K562 (cell line): ENCODE data around the gene ROBO3.

Experiments used
- CTCF ChIP-seq, 3 experiments: IDR thresholded peaks in 2 of 3; conservative IDR thresholded peaks in 1 of 3; 2 replicates each; pipeline ENCODE4 v1.5.1; 2011 to 2012; ENCODE audit warnings: low read length in 3 of 3, mild to moderate bottlenecking in 3 of 3, control low read depth in 2 of 3, improper control_type of control experiment in 1 of 3, inconsistent platforms in 1 of 3, low read depth in 1 of 3, mixed read lengths in 1 of 3, moderate library complexity in 1 of 3; ENCODE audit not compliant: insufficient read depth in 2 of 3
- DMBX1 ChIP-seq: fragments of 250-450 bp; sonication (Bioruptor Pico); IDR thresholded peaks from 2 replicates; pipeline ENCODE4 v1.8.0; 2022; ENCODE audit warnings: inconsistent platforms, mild to moderate bottlenecking, moderate library complexity, borderline replicate concordance
- FOS ChIP-seq: IDR thresholded peaks from 3 replicates; pipeline ENCODE4 v1.6.1; 2011; ENCODE audit not compliant: insufficient read length; ENCODE audit errors: extremely low read depth
- HMG20A ChIP-seq: fragments of 450-650 bp; formaldehyde crosslinking; conservative IDR thresholded peaks from 2 replicates; pipeline ENCODE4 v1.4.0; 2020; ENCODE audit warnings: mild to moderate bottlenecking, mixed read lengths
- ILK ChIP-seq: fragments of 450-650 bp; IDR thresholded peaks from 2 replicates; pipeline ENCODE4 v1.6.1; 2016; ENCODE audit warnings: missing genetic modification characterization, low read depth, mild to moderate bottlenecking, missing compliant biosample characterization, moderate library complexity, borderline replicate concordance
- KDM5B ChIP-seq: fragments of 200-600 bp; sonication (generic); IDR thresholded peaks from 2 replicates; pipeline ENCODE4 v1.6.1; 2012; ENCODE audit warnings: low read depth, mild to moderate bottlenecking, moderate library complexity, low read length, control low read depth, inconsistent platforms; ENCODE audit not compliant: insufficient replicate concordance
- MTA3 ChIP-seq: fragments of 450-650 bp; formaldehyde crosslinking; IDR thresholded peaks from 2 replicates; pipeline ENCODE4 v1.6.1; 2017; ENCODE audit warnings: mild to moderate bottlenecking, borderline replicate concordance
- NKRF ChIP-seq: fragments of 450-650 bp; IDR thresholded peaks from 2 replicates; pipeline ENCODE4 v1.6.1; 2016; ENCODE audit warnings: borderline replicate concordance
- NRF1 ChIP-seq, 2 experiments: fragments of 450-650 bp; IDR thresholded peaks in 1 of 2; conservative IDR thresholded peaks in 1 of 2; 2 replicates each; pipeline ENCODE4 v1.6.1; 2014; ENCODE audit warnings: mild to moderate bottlenecking in 2 of 2
- POLR2A ChIP-seq: fragments of 450-650 bp; conservative IDR thresholded peaks from 2 replicates; pipeline ENCODE4 v1.6.1; 2016
- PRDM10 ChIP-seq: fragments of 450-650 bp; IDR thresholded peaks from 2 replicates; pipeline ENCODE4 v1.6.1; 2018; ENCODE audit not compliant: partially characterized antibody
- TCF3 ChIP-seq: sonication (generic); formaldehyde crosslinking; IDR thresholded peaks from 2 replicates; pipeline ENCODE4 v1.4.0; 2020; ENCODE audit warnings: mild to moderate bottlenecking, missing genetic modification reagents
- YY1 ChIP-seq, 3 experiments: IDR thresholded peaks; 2 replicates each; pipeline ENCODE4 v1.6.1; 2011; ENCODE audit warnings: low read length in 2 of 3, mild to moderate bottlenecking in 2 of 3, moderate library complexity in 2 of 3, borderline replicate concordance in 1 of 3, control low read depth in 1 of 3, low read depth in 1 of 3; ENCODE audit not compliant: insufficient read depth in 3 of 3, insufficient replicate concordance in 2 of 3, control insufficient read depth in 1 of 3, insufficient read length in 1 of 3; ENCODE audit errors: extremely low read depth in 1 of 3
- ZNF780A ChIP-seq: fragments of 250-450 bp; sonication (Bioruptor Pico); IDR thresholded peaks from 2 replicates; pipeline ENCODE4 v1.5.0; 2021; ENCODE audit warnings: mild to moderate bottlenecking

GRCh38 chr11:124839128-124839971, 25.9 kb upstream of the ROBO3 start:
- no peak for TF ChIP-seq NKRF
- TF ChIP-seq TCF3 (CRISPR knock-in tag): no peak
- TF ChIP-seq ILK (tag): no peak
- TF ChIP-seq PRDM10: no peak
- TF ChIP-seq MTA3: no peak
- TF ChIP-seq CTCF (IDR thresholded peaks at IDR 0.05 in 2 of 3, conservative IDR thresholded peaks at IDR 0.05 in 1 of 3; ENCODE audit: insufficient read depth in 2 of 3, low read depth in 1 of 3, low read length in 3 of 3): no peak
- TF ChIP-seq YY1 (IDR thresholded peaks at IDR 0.05; ENCODE audit: borderline replicate concordance in 1 of 3, control insufficient read depth in 1 of 3, extremely low read depth in 1 of 3, insufficient read depth in 3 of 3, insufficient read length in 1 of 3, insufficient replicate concordance in 2 of 3, low read depth in 1 of 3, low read length in 2 of 3): no peak
- no peak for TF ChIP-seq ZNF780A (CRISPR knock-in tag)
- TF ChIP-seq FOS: no peak
- TF ChIP-seq KDM5B: no peak
- no peak for TF ChIP-seq HMG20A (CRISPR knock-in tag)
- TF ChIP-seq NRF1 (conservative IDR thresholded peaks at IDR 0.05 in 1 of 2, IDR thresholded peaks at IDR 0.05 in 1 of 2): no peak
- no peak for TF ChIP-seq DMBX1 (CRISPR knock-in tag)
- TF ChIP-seq POLR2A: no peak
